Myocyte (in vitro differentiated cells): Measurements from ENCODE around the gene PADI1. TPM values are rescaled to one million over a fixed set of nuclear protein-coding genes. Genes with fewer than 3 reads are reported as not detected.
A peak's percentile ranks its signal among the peaks of the same experiment; 100 is the strongest.

Experiments
- DNase-seq: peaks from one replicate; pipeline ENCODE4 v3.0.0-alpha.2; 2012; ENCODE audit warnings: low read depth
- polyA plus RNA-seq: library from polyadenylated mRNA; unstranded; fragments of >200 nt; gene quantifications from one replicate; pipeline ENCODE4 v1.2.1, GENCODE V29; 2012; ENCODE audit warnings: missing spikeins
- total RNA-seq: library from RNA; depleted of rRNA; stranded (reverse); fragments of >200 nt; gene quantifications from 2 replicates; pipeline ENCODE4 v1.2.3, GENCODE V29; 2014

Gene PADI1, protein sequence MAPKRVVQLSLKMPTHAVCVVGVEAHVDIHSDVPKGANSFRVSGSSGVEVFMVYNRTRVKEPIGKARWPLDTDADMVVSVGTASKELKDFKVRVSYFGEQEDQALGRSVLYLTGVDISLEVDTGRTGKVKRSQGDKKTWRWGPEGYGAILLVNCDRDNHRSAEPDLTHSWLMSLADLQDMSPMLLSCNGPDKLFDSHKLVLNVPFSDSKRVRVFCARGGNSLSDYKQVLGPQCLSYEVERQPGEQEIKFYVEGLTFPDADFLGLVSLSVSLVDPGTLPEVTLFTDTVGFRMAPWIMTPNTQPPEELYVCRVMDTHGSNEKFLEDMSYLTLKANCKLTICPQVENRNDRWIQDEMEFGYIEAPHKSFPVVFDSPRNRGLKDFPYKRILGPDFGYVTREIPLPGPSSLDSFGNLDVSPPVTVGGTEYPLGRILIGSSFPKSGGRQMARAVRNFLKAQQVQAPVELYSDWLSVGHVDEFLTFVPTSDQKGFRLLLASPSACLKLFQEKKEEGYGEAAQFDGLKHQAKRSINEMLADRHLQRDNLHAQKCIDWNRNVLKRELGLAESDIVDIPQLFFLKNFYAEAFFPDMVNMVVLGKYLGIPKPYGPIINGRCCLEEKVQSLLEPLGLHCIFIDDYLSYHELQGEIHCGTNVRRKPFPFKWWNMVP
- 0.24 and 0.31 TPM in 2 replicates for total RNA-seq
- 7.1 TPM for polyA plus RNA-seq

DNA sequence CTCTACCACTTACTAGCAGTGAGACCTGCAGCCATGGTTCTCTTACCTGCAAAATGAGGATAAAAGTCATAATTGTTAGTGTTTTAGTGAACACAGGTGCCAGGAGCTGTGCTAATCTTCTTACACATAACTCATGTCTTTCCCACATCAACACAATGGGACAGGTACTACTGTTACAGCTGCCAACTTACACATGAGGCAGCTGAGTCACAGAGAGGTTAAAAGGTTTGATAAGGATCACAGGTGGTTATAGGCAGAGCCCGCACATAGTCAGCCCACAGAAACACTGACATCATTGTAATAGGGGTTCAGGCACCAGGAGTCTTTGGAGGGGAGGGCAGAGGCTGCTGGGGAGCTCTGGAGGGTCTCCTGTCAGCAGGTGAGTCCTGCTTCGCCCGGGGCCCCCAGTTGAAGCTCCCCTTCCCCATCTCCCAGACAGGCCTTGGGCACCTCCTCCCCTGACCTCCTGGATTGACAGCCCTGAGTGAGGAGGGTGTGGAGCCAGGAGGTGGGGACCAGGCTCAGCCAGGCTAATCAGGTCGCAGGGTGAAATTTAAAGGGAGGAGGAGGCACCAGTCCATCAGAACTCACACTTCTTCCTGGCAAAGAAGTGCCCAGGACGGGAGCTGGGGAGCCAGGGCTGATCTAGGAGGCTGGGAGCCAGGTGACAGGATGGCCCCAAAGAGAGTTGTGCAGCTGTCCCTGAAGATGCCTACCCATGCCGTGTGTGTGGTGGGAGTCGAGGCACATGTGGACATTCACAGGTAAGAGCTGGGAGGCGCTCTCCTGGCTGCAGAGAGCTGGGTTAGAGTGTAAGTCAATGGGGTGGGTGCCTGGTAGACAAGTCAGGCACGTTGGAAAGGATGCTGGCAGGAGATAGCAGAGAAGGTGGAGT, at the start of gene PADI1:
Gene PADI1, plus strand, starts transcription at position 583 of the 895 bp plus-strand sequence. Its CDS starts 90 bp downstream, at position 673.
- DNase-seq, result no peak

DNA sequence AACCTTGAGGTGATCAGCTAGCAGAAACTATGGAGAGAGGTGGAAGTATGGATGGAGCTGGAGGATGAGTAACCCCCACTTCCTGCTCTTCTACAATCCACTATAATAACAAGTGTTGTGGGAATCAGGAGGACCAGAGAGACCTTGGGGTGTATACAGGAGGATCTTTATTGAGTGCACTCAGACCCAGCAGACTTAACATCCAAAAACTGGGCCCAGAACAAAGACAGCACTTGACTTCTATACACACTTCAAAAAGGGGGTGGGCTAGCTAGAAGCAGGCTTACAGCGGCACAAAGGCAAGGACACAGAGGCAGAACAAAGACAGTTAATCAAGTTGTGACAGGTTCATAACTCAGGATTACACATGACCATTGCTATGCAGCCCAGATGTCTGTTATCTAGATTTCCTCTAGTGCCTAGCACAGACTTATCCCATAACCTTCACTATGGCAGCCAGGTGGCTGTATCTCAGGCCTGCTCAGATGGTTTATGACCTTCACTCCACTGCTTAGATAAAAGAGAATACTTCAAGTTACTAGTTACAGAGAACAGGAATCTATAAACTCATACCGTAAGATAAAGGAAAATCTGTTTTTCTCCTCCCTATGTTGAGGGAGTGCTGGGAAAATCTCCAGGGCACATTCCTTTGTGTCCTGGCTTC, 49.5 kb upstream of the PADI1 start:
- no peak for DNase-seq

DNA sequence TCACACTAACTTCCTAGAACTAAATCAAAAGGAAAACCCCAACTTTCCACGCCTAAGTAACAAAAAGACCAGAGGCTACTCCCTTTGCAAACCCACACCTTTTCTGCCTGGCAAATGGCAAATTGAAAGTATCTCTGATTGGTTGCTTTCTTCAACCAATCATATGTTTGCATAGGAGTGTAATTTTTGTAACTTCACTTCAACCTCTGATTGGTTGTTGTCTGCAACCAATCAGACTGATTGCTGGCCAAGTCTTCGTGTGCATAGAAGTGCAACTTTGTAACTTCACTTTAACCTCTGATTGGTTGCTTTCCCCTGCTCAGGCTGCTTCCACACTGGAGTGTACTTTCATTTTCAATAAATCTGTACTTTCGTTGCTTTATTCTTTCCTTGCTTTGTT, 48.8 kb upstream of the PADI1 start:
- DNase-seq, result no peak

DNA sequence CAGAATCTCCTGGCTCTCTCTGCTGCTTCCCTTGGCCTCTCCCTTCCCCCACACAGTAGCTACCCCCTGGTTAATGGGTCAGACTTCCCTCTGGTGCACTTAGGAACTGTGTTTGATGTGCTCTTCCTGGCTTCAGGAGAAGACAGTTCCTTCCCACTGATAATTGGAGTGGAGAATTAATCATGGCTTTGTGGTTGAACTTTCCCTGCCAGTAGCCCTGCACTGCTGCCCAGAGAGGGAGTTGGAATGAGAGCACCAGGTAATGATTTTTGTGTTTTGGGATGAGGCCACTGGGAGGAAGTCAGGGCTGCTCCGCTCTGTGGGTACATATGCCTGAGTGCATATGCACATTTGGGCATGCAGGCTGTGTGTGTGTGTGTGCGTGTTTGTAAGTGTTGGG, 46.0 kb upstream of the PADI1 start:
- no peak for DNase-seq

DNA sequence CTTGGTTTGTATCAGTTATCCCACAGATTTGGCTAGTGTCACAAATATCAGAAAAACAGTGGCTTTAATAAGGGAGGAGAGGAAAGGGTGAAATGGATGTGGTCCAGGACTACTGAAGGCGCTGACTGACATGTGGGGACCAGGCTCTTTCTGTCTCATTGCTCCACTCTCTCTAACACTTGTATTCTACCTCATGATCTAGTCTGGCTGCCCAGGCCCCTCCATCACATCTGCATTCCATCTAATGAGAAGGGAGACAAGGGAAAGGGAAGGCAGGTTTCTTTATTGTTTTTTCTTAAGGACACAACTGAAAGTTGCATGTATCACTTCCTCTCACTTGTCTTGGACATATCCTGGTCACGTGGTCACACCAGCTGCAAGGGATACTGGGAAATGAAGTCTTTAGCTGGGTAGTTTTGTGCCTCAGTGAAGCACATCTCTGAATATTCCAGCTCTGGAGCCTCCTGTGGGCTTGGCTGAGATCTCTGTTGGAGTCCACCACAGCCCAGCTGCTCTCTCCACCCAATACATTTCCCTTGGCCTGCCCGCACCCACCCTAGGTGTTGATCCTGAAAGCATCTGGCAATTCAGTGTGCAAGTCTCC, 43.7 kb upstream of the PADI1 start:
- no peak for DNase-seq

DNA sequence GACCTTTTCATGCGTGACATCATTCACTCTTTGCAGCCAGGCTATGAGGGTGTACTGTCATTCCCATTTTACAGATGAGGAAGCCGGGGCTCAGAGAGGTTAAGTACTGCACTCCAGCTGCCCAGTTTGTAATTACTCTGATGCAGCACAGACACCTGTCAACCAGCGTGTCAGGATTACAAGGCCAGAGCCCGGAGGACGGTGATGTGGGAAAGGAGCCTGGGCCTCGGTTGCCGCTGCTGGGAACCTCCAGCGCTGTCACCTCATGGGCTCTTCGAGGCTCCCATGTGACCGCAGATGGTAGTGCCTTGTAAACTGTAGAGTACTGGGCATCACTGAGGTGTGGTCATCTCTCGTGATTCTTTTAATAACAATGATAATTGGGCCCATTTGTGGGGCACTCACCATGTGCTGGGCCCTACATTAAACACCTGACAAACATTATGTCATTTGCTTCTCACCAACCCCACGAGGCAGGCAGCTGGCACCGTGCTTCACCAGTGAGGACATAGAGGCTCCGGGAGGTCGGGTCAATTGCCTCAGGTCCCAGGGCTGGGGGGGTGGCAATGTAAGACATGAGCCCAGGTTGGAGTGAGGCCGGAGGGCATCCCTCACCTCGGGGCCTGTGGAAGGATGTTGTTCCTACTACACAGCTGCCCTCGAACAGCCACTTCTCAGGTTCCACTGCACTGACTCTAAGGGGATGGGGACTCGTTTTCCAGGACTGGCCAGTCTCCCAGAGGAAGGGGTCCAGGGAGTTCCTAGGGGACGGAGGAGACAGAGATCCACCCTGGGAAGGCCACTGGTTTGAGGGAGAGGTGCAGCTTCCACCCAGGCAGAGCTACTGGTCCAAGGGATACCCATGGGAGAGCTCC, 42.8 kb upstream of the PADI1 start:
- DNase-seq, result no peak

DNA sequence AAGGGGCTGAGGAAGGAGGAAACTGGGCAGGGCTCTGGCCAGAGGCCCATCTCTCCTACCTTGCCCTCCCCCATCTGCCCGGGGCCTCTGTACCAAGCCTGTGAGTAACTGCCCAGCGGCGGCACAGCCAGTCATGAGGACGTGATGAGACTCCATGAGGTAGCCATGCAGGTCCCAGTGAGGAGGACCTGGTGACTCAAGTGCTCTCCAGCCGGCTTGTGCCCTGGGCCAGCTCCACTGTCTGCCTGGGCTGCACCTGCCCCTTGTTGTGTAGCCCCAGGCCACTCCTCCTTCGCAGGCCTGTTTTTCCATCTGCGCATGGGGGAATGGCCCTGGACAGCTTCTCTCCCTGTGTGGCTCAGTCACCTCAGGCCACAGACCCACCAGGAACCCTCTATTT, 42.0 kb upstream of the PADI1 start:
- DNase-seq, result no peak

DNA sequence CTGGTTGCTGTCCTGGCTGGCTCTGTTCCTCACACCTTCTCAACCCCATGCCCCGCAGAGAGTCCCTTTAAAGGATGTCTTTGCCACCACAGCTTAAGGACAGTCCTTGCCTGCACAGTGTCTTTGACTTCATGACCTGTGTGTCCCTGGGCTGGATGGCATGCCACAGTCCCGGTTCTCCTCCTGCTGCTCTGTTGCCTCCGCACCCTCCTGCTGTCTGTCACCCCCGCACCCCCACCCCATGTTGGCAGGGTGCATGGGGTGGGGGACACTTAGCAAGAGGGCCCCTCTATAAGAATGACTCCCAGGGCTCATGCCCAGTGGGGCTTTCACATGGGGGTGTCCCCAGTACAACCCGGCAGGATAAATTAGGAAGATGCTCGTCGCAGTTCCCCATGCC, 41.6 kb upstream of the PADI1 start:
- DNase-seq, result no peak

DNA sequence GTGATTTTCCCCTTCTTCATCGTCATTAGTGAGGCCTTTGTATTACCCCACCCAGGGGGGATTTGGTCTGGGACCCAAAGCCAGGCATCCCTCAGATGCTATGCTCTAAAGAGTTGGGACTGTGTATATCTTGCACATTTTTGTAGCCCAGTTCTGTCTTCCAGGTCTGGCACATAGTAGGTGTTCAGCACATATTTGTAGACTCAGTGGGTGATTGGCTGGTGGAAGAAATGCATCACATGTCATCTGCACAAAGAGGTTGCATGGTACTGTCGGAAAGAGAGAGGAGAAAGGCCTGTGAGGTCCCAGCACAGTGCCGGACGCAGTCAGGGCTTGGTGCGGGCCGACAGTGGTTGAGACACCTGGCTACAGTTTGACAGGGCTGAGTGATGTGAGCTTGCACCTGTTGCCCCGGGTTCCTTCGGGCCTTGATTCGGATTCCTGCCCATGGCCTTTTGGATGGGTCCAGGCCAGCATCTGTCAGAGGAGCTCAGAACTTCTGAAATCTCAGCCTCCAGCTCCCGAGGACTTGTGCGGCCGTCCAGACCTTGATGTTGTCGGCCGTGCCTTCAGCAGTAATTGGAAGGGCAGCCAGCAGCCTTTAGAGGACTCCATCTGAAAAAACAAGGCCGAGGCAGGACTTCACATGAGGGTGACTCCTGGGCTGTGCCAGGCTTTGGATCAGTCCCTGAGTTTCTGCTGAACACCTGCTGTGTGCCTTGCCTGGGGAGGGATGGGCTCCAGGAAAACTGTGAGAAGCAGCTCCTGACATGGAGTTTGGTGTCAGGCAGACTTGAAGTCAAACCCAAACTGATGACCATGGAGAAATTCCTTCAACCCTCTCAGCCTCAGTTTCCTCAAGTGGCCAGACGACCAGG, 40.9 kb upstream of the PADI1 start:
- DNase-seq, result peak; percentile 63

DNA sequence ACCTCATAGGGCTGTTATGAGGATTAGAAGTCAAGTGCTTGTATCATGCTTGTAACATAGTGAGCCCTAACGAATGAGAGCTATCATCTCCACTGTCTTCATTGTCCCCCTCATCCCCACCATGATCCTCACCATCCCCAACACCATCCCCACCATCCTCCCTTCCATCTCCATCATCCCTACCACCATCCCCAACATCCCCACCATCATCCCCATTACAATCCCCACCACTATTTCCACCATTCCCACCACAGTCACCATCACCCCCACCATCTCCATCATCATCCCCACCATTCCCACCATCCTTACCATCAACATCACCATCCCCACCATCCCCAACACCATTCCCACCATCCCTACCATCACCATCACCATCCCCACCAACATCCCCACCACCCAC, 39.1 kb upstream of the PADI1 start:
- DNase-seq, result no peak

DNA sequence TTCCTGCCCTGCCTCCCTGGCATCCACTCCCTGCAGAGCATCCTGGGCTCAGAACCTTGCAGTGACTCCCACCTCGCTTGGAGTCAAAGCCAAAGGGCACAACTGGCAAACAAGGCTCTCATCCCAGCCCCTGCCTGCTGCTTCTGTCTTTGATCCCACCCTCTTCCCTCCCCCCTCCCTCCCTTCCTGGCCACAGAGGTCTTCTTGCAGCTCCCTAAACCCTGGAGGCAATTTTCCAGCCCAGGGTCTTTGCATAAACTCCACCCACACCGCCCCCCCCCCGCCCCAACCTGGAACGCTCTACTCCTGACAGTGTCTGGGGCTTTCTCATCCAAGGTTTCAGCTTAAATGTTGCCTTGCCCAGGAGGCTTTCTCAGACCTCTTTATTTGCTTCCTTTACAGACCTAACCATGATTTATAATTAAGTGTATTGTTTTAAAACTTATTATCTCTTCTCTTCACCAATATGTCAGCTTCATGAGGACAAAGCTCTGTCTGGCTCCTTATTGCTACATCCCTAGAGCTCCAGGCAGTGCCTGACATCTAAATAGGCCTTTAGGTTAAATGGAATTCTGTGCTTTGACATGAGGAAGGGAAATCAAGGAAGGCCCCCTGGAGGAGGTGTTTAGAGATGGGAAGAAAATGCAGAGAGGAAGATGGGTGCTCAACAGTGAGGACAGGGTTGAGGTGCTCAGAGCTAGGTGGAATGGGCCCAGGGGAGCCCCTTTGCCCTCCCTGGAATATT, 37.7 kb upstream of the PADI1 start:
- no peak for DNase-seq

DNA sequence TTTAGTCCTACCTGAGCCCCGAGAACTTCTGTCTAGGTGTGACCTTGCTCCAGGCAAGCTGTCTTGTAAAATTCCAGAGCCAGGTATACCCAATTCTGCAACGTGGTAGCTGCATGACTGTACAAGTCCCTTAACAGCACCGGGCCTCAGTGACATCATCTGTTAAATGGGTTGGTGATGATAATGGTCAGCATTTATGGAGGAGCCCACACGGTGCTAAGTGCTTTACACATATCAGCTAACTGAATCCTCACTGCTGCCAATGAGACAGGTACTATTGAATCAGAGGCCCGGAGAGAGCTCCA, 37.2 kb upstream of the PADI1 start:
- DNase-seq, result no peak

DNA sequence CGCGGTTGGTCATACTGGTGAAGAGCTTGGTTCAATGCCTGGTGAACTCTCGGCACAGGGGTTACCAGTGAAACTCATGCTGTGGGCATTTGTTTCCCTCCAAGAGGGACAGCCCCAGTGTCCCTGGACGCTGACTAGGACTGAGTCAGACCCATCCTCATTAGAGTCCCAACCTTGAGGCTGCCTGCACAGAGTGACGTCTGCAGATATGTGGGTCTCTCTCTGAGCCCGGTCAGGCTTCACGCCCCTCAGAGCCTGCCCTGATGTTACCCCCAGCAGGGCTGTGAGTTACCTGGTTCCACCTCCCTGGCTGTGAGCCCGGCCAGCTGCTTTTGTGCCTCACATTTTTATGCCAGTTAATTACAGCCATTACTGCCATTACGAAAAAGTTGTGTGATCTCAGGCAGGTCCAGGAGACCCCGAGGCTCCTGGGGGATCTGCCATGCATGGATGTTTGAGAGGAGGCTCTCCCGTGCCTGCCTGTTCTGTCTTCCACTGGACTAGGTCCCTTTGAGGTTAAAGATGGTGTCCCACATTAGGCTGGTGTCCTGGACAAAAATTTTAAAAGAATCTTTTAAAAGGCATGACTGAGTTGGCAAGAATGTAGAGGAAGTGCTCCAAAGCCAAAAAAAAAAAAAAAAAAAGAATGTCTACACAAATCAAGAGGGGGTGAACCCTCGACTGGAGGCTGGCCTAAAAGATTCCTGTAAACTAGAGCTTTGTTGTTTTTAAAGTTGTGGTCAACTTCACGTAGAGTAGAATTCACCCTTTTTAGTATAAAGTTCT, 36.6 kb upstream of the PADI1 start:
- peak; percentile 52 for DNase-seq

DNA sequence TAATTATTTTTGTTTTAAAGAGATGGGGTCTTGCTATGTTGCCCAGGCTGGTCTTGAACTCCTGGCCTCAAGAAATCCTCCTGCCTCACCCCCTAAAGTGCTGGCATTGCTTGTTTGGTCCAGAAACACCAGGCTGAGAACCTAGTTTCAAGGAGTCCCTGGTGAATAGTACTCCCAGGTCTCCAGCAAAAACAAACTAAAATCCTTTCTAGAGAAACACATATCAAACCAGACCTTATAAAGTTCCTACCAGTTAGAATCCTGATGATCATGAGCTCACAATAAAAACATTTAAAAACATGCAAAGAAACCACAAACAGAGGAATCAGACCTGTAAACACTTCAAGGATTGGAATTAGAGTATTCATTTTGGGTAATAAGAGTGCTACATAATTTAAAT, 34.4 kb upstream of the PADI1 start:
- DNase-seq, result peak; percentile 43

DNA sequence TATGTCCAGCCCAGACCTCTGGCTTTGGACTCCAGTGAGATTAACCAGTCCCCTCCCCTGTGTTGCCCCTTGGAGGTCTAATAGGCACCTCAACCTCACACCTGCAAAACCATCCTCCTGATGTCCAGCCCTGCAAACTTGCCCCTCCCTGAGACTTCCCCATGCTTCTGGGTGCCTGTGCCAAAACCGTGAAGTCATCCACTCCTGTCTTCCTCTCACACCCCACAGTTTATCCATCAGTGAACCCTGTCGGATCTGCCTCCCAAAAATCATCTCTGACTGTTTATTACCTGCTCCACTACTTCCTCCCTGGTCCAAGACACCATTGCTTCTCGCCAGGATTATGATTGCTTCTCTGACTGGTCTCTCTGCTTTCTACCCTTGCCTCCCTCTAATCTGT, 31.7 kb upstream of the PADI1 start:
- DNase-seq, result no peak

DNA sequence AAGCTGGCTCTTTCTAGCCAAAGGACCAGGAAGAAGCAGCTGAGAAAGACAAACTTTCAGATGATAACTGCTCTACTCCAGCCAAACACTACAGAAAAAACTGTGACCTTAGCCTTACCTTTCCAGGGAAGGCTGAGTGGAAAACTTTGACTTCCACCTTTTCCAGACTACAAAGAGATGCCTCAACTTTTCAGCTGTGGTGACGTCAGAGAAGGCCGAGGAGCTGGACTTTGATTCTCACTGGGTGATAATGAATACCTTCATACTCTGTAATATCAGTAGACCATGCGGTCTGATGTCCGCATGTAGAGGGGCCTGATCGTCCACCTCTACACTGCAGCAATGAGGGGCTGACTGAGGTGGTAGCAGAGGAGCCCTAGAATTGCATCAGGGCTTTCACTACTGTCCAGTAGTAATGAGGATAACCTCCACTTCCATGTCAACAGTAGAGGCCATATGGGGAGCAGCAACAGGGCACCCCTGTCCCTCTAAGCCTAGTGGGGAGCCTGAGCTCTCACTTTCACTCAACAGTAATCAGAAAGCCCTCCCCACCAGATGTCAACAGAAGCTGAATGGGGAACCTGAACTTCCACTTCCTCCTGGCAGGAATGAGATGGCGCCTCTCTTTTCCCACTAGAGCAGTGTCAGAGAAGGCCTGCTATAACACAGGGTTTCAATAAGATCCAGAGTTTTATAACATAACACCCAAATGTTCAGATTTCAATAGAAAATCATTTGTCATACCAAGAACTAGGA, 28.4 kb upstream of the PADI1 start:
- no peak for DNase-seq

DNA sequence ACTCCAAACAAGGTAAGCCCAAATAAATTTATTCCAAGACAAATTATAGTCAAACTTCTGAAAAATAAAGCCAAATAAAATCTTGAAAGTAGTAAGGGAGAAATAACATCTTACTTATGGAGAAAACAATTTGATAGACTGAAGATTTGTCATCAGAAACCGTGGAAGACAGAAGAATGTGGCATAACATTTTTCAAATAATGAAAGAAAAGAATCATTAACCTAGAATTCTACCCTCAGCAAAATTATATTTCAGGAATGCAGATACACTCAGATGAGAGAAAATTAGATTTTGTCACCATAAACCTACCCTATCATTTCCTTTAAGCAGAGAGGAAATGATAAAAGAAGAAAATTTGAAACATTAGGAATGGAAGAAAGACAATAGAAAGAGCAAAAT, 27.3 kb upstream of the PADI1 start:
- no peak for DNase-seq
